Endodermal cell (in vitro differentiated cells): ENCODE results near the gene OGG1. TPM values are rescaled to one million over a fixed set of nuclear protein-coding genes. Genes with fewer than 3 reads are reported as not detected.

Experiments used
- DNase-seq: peaks from one replicate; pipeline ENCODE4 v3.0.0-alpha.2; 2017
- H3K27ac ChIP-seq: 2 replicates; pipeline ENCODE4 v1.5.1; 2013; ENCODE audit warnings: mild to moderate bottlenecking, low read depth, low read length, moderate library complexity
- H3K27me3 ChIP-seq: 2 replicates; pipeline ENCODE4 v1.6.1; 2013; ENCODE audit warnings: mild to moderate bottlenecking, low read length, moderate library complexity; ENCODE audit not compliant: insufficient read depth, control insufficient read depth, poor library complexity, severe bottlenecking
- H3K36me3 ChIP-seq: 2 replicates; pipeline ENCODE4 v1.7.0; 2013; ENCODE audit warnings: mild to moderate bottlenecking, low read length, moderate library complexity; ENCODE audit not compliant: control insufficient read depth, insufficient read depth
- H3K4me1 ChIP-seq: one replicate; pipeline ENCODE4 v1.7.0; 2013; ENCODE audit warnings: low read length; ENCODE audit not compliant: control insufficient read depth, insufficient read depth
- H3K4me3 ChIP-seq: 2 replicates; pipeline ENCODE4 v1.5.1; 2013; ENCODE audit warnings: mild to moderate bottlenecking, low read length, moderate library complexity
- H3K9ac ChIP-seq: 2 replicates; pipeline ENCODE4 v1.6.1; 2013; ENCODE audit warnings: mild to moderate bottlenecking, low read length, moderate library complexity; ENCODE audit not compliant: poor library complexity, severe bottlenecking; ENCODE audit errors: extremely low read depth
- H3K9me3 ChIP-seq: 2 replicates; pipeline ENCODE4 v1.6.1; 2013; ENCODE audit warnings: mild to moderate bottlenecking, low read length, moderate library complexity; ENCODE audit not compliant: control insufficient read depth
- H3K27ac Mint-ChIP-seq: 2 replicates; pipeline ENCODE4 v1.8.0; 2020; ENCODE audit warnings: mixed read lengths
- H3K27me3 Mint-ChIP-seq: 2 replicates; pipeline ENCODE4 v1.8.0; 2021; ENCODE audit warnings: mild to moderate bottlenecking, mixed read lengths; ENCODE audit not compliant: insufficient read depth
- H3K36me3 Mint-ChIP-seq: 2 replicates; pipeline ENCODE4 v1.8.0; 2020; ENCODE audit warnings: low read depth, mixed read lengths
- H3K4me1 Mint-ChIP-seq: 2 replicates; pipeline ENCODE4 v1.8.0; 2020; ENCODE audit warnings: mixed read lengths
- H3K4me3 Mint-ChIP-seq: 2 replicates; pipeline ENCODE4 v1.8.0; 2020; ENCODE audit warnings: mild to moderate bottlenecking, moderate library complexity, mixed read lengths
- H3K9me3 Mint-ChIP-seq: 2 replicates; pipeline ENCODE4 v1.8.0; 2020; ENCODE audit warnings: mild to moderate bottlenecking, mixed read lengths
- CTCF ChIP-seq: fragments of 200-600 bp; sonication (generic); conservative IDR thresholded peaks from 2 replicates; pipeline ENCODE4 v1.5.0; 2021; ENCODE audit warnings: antibody characterized with exemption, mild to moderate bottlenecking
- WGBS, 2 experiments: methylation state at CpG; one replicate each; pipeline versions ENCODE4 v1.1.5 to v1.1.7; 2013; ENCODE audit warnings: missing lambda C conversion rate in 2 of 2, mixed read lengths in 1 of 2; ENCODE audit not compliant: insufficient coverage in 1 of 2, insufficient read length in 1 of 2; 5-methylcytosine and 5-hydroxymethylcytosine counted together
- total RNA-seq, 2 donors: library from RNA; stranded (reverse); fragmentation: NEBNext Ultra II Directional in 1 of 2; extraction: Animal tissue kit (Norgen Biotek cat#: 25700) in 1 of 2; gene quantifications; 2 replicates in 1 of 2; 3 replicates in 1 of 2; pipeline ENCODE4 v1.2.1, GENCODE V29; 2021

Gene OGG1
- total RNA-seq, 2 donors from 2014 or later = 28.6 to 34.0 TPM

- Histone ChIP-seq H3K36me3 (peaks cover 22% of the 10 kb centered on the region), H3K9me3 (no peaks in the 10 kb centered on the region), H3K4me1 (no peaks in the 10 kb centered on the region), H3K4me3 (no peak overlapping the region), H3K27ac (no peak overlapping the region), H3K9ac (no peak overlapping the region), H3K27me3 (no peaks in the 10 kb centered on the region)
- Mint-ChIP-seq H3K27ac (no peak overlapping the region), H3K4me3 (no peak overlapping the region), H3K4me1 (peaks cover 4% of the 10 kb centered on the region), H3K27me3 (no peaks in the 10 kb centered on the region), H3K9me3 (no peaks in the 10 kb centered on the region), H3K36me3 (peaks cover 37% of the 10 kb centered on the region)
- DNase-seq = no peak
- 94% methylated on average over 4 to 5 of the region's 6 CpGs for WGBS, 2 experiments
- no peak for TF ChIP-seq CTCF
Measured at GRCh38 chr3:9779075-9779593, 29.4 kb downstream of the OGG1 start.

DNA sequence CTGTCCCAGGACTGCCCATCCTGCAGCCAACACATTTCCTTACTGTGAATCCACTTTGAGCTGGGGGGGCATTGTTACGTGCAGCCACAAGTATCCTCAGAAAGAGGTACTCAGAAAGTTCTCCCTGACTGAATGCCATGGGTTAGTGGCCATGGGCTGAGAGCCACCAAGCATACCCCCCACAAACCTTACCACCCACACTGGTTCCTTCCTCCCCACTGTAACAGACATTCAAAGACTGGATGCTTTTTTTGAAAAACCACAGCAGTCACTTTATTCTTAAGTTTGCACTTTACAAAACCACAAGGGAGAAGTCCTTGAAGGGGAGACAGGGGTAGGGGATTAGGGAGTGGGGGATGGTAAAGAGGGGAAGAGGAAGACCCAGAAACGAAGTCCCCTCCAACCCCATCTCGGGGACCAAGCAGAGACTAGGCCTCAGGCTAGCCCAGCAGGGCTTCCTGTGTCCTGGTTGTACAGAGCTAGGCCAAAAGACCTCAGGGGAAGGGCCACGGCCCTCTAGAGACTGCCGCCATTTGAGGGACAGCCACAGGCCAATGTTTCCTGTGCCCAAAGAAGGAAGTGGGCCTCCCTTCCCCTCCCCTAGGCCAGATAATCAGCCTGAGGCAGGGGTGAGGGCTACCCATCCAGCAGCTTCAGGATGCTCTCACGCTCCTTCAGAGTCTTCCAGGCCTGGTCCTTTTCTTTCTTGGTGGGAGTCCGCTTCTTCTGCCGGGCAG, 30.1 kb downstream of the OGG1 start:
- no peak for DNase-seq
- no peaks in the 10 kb centered on the region for H3K9me3 ChIP-seq
- no peak overlapping the region for H3K4me3 ChIP-seq
- no peaks in the 10 kb centered on the region for H3K27me3 ChIP-seq
- Mint-ChIP-seq H3K27me3 (no peaks in the 10 kb centered on the region), H3K4me3 (no peak overlapping the region), H3K27ac (no peak overlapping the region), H3K9me3 (no peaks in the 10 kb centered on the region), H3K36me3 (peaks cover 40% of the 10 kb centered on the region), H3K4me1 (peaks cover 4% of the 10 kb centered on the region)
- H3K9ac ChIP-seq = no peak overlapping the region
- H3K27ac ChIP-seq = no peak overlapping the region
- TF ChIP-seq CTCF = no peak
- WGBS, 2 experiments = 85 to 95% methylated on average over 2 to 8 of the region's 8 CpGs
- H3K36me3 ChIP-seq = peaks cover 25% of the 10 kb centered on the region
- H3K4me1 ChIP-seq = no peaks in the 10 kb centered on the region

DNA sequence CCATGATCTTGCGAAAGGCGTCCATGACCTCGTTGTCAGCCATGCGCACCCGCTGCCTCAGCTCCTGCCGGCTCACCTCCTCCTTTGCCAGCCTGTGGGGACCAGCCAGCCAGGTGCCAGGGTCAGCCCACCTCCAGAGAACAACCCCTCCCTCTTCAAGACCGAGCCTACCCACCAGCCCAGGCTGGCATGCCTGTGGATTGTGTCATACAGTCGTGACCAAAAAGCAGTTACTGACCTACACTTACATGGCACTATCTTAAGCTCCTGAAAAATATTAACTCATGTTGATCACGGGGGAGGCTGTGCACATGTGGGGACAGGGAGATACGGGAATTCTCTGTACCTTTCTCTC, 30.7 kb downstream of the OGG1 start:
- no peak overlapping the region for H3K4me3 ChIP-seq
- H3K4me1 ChIP-seq = no peaks in the 10 kb centered on the region
- peaks cover 30% of the 10 kb centered on the region for H3K36me3 ChIP-seq
- no peak overlapping the region for H3K4me3 Mint-ChIP-seq
- no peaks in the 10 kb centered on the region for H3K27me3 Mint-ChIP-seq
- no peaks in the 10 kb centered on the region for H3K9me3 Mint-ChIP-seq
- no peaks in the 10 kb centered on the region for H3K9me3 ChIP-seq
- no peaks in the 10 kb centered on the region for H3K27me3 ChIP-seq
- H3K4me1 Mint-ChIP-seq = peaks cover 4% of the 10 kb centered on the region
- H3K27ac ChIP-seq = no peak overlapping the region
- H3K27ac Mint-ChIP-seq = no peak overlapping the region
- 94 to 95% methylated on average over 5 to 10 of the region's 10 CpGs for WGBS, 2 experiments
- no peak for DNase-seq
- no peak for TF ChIP-seq CTCF
- peaks cover 45% of the 10 kb centered on the region for H3K36me3 Mint-ChIP-seq
- no peak overlapping the region for H3K9ac ChIP-seq
